NCI-H345 (cell line): ENCODE measurements around the gene CD27.
"Not testable (repeated sequence)": the region's sequence is repeated elsewhere in the genome, so short reads cannot be mapped to it uniquely, and the experiment has no call there.

ENCODE experiments used
- DNase-seq: peaks from one replicate; lab custom pipeline; 2025; lab: John Stamatoyannopoulos, UW

Gene CD27

GRCh38 chr12:6488240-6488639 lies 43.5 kb downstream of the CD27 start:
- DNase-seq, result no peak

- DNase-seq, result no peak
Observed at GRCh38 chr12:6489449-6489848, 44.7 kb downstream of the CD27 start.

GRCh38 chr12:6490673-6491072 lies 45.9 kb downstream of the CD27 start:
- DNase-seq, result not testable (repeated sequence)

GRCh38 chr12:6492838-6493496 lies 48.2 kb downstream of the CD27 start, which contains the start of gene MRPL51:
MRPL51 (minus strand) TSS chr12:6493262; CDS start chr12:6493136, 126 bp downstream.
- peak; percentile 97 for DNase-seq

- peak; percentile 97 for DNase-seq
Observed at GRCh38 chr12:6493497-6494257, 48.9 kb downstream of the CD27 start, which contains the start of gene NCAPD2. NCAPD2 (plus strand) TSS chr12:6494102; CDS start chr12:6495099, 997 bp downstream.

GRCh38 chr12:6494258-6494743 lies 49.5 kb downstream of the CD27 start:
- no peak for DNase-seq

- no peak for DNase-seq
Observed at GRCh38 chr12:6494968-6495367, 50.2 kb downstream of the CD27 start.

- DNase-seq, result not testable (repeated sequence)
Observed at GRCh38 chr12:6497291-6497690, 52.5 kb downstream of the CD27 start.

- no peak for DNase-seq
Observed at GRCh38 chr12:6500466-6500865, 55.7 kb downstream of the CD27 start.
